GM21447 (cell line): Measurements from ENCODE around the gene RBM25.

ENCODE experiments used
- ATAC-seq: cut with Tn5 transposase; IDR thresholded peaks from one replicate; pipeline ENCODE4 v1.9.1; 2021; ENCODE audit not compliant: unreplicated experiment

RBM25 gene

GRCh38 chr14:73102806-73103497 lies 44.6 kb downstream of the RBM25 start:
- ATAC-seq: no peak

GRCh38 chr14:73105050-73105449 lies 46.7 kb downstream of the RBM25 start:
- no peak for ATAC-seq

- ATAC-seq: no peak
Measured at GRCh38 chr14:73105727-73106126, 47.4 kb downstream of the RBM25 start.

GRCh38 chr14:73116079-73116665 lies 57.8 kb downstream of the RBM25 start:
- no peak for ATAC-seq

- ATAC-seq: no peak
Measured at GRCh38 chr14:73124180-73124894, 66.0 kb downstream of the RBM25 start.

- no peak for ATAC-seq
Measured at GRCh38 chr14:73125169-73125588, 66.8 kb downstream of the RBM25 start.

GRCh38 chr14:73125746-73126145 lies 67.4 kb downstream of the RBM25 start:
- ATAC-seq: no peak

- ATAC-seq: no peak
Measured at GRCh38 chr14:73133795-73134194, 75.5 kb downstream of the RBM25 start.

GRCh38 chr14:73136085-73136386 lies 77.7 kb downstream of the RBM25 start:
- ATAC-seq: no peak

GRCh38 chr14:73136387-73137225 lies 78.3 kb downstream of the RBM25 start, which contains the start of gene PSEN1:
Gene PSEN1 (plus strand): TSS chr14:73136507. CDS start chr14:73148020, 11,513 bp downstream.
- ATAC-seq: peak; percentile 85

GRCh38 chr14:73140811-73141323 lies 82.5 kb downstream of the RBM25 start:
- no peak for ATAC-seq

- no peak for ATAC-seq
Measured at GRCh38 chr14:73142216-73142615, 83.9 kb downstream of the RBM25 start.

GRCh38 chr14:73143003-73143402 lies 84.7 kb downstream of the RBM25 start:
- no peak for ATAC-seq

- ATAC-seq: no peak
Measured at GRCh38 chr14:73143617-73144016, 85.3 kb downstream of the RBM25 start.

GRCh38 chr14:73145371-73145770 lies 87.0 kb downstream of the RBM25 start:
- no peak for ATAC-seq

- no peak for ATAC-seq
Measured at GRCh38 chr14:73146111-73146510, 87.8 kb downstream of the RBM25 start.

- ATAC-seq: no peak
Measured at GRCh38 chr14:73149753-73150152, 91.4 kb downstream of the RBM25 start.

GRCh38 chr14:73153272-73153671 lies 94.9 kb downstream of the RBM25 start:
- no peak for ATAC-seq

GRCh38 chr14:73162251-73162650 lies 103.9 kb downstream of the RBM25 start:
- no peak for ATAC-seq

GRCh38 chr14:73166399-73166798 lies 108.1 kb downstream of the RBM25 start:
- no peak for ATAC-seq

GRCh38 chr14:73167727-73168126 lies 109.4 kb downstream of the RBM25 start:
- ATAC-seq: no peak
